ENCODE measurements around the gene ZFPL1. TPM values are rescaled to one million over a fixed set of nuclear protein-coding genes. Genes with fewer than 3 reads are reported as not detected.

ZFPL1 gene
- total RNA-seq: 10 to 100 TPM; 34.1 to 58.5 (median 41.9) TPM

- Histone ChIP-seq H3K36me3 (peaks cover 30% of the 10 kb centered on the region), H3K27ac (peak within 1 kb of the TSS; percentile 92), H3K4me3 (peak within 1 kb of the TSS; percentile 64), H3K4me1 (peaks cover 16% of the 10 kb centered on the region), H3K9me3 (no peaks in the 10 kb centered on the region), H3K27me3 (no peaks in the 10 kb centered on the region)
- TF ChIP-seq EP300 (IDR thresholded peaks at IDR 0.05): no peak
- TF ChIP-seq POLR2A (IDR thresholded peaks at IDR 0.05): peak in 1 of 2 donors; percentile 66
- TF ChIP-seq CTCF (IDR thresholded peaks at IDR 0.05): no peak
- TF ChIP-seq POLR2AphosphoS5 (IDR thresholded peaks at IDR 0.05): peak; percentile 83 to 99 (median 97)
- WGBS: under 1% methylated on average over 51 of the region's 79 CpGs
- peak; percentile 96 to 97 for DNase-seq (ENCODE audit: low spot score in 2 of 2)
These were observed at the start of gene ZFPL1, which contains the start of gene CDCA5 for GRCh38 chr11:65083834-65084597. TSS of gene ZFPL1 (plus strand) at chr11:65084222. CDS start at chr11:65084699, 477 bp downstream. TSS of gene CDCA5 (minus strand) at chr11:65084040. CDS start at chr11:65083978, 62 bp downstream.

- no peak overlapping the region for H3K27ac ChIP-seq
- no peaks in the 10 kb centered on the region for H3K27me3 ChIP-seq
- H3K4me3 ChIP-seq: no peak overlapping the region
- DNase-seq (ENCODE audit: low spot score in 2 of 2): no peak
- H3K36me3 ChIP-seq: peaks cover 77% of the 10 kb centered on the region
- 94% methylated on average over 2 of the region's 2 CpGs for WGBS
- TF ChIP-seq EP300 (IDR thresholded peaks at IDR 0.05): no peak
- TF ChIP-seq POLR2AphosphoS5 (IDR thresholded peaks at IDR 0.05): no peak
- TF ChIP-seq CTCF (IDR thresholded peaks at IDR 0.05): no peak
- TF ChIP-seq POLR2A (IDR thresholded peaks at IDR 0.05): no peak
- H3K9me3 ChIP-seq: no peaks in the 10 kb centered on the region
- H3K4me1 ChIP-seq: no peaks in the 10 kb centered on the region
These were observed 49.6 kb upstream of the ZFPL1 start for GRCh38 chr11:65034423-65034822.

DNA sequence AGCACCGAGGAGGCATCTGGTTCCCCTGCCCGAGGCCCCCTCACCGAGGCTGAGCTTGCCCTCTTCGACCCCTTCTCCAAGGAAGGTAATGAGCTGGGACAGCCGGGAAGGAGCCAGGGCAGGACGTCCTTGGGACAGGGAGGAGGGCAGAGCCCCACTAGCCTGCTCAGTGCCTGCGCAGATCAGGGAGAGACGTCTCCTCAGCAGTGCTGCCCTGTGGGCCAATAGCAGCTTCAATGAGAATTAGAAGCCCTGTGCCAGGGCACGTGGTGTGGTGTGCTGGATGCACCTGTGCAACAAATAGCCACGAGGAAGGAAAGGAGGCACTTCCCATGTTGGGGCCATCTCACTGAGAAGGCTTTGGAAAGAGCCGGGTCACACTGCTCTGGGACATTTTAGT is 48.4 kb upstream of the ZFPL1 start:
- TF ChIP-seq POLR2A (IDR thresholded peaks at IDR 0.05): no peak
- no peak for TF ChIP-seq CTCF (IDR thresholded peaks at IDR 0.05)
- TF ChIP-seq EP300 (IDR thresholded peaks at IDR 0.05): no peak
- TF ChIP-seq POLR2AphosphoS5 (IDR thresholded peaks at IDR 0.05): no peak
- no peak for DNase-seq (ENCODE audit: low spot score in 2 of 2)
- peaks cover 77% of the 10 kb centered on the region for H3K36me3 ChIP-seq
- H3K27me3 ChIP-seq: no peaks in the 10 kb centered on the region
- 79% methylated on average over 9 of the region's 11 CpGs for WGBS
- no peak overlapping the region for H3K4me3 ChIP-seq
- no peak overlapping the region for H3K27ac ChIP-seq
- no peaks in the 10 kb centered on the region for H3K9me3 ChIP-seq
- peaks cover 4% of the 10 kb centered on the region for H3K4me1 ChIP-seq

DNA sequence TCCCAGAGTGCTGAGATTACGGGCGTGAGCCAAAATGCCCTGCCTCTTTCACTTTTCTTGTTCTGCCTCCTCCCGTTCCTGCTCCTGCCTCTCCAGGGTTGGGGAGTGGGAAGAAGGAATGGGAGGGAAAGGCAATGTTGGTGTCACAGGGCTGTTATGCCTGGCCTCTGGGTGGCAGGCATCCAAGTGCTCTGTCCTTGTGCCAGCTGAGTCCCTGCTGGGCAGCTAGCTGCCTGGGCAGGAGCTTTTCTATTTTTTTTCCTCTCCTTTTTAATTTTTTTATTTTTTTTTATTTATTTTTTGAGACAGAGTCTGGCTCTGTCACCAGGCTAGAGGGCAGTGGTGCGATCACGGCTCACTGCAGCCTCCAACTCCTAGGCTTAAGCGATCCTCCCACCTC is 47.1 kb upstream of the ZFPL1 start:
- H3K4me1 ChIP-seq: peaks cover 10% of the 10 kb centered on the region
- TF ChIP-seq CTCF (IDR thresholded peaks at IDR 0.05): no peak
- no peak for TF ChIP-seq EP300 (IDR thresholded peaks at IDR 0.05)
- TF ChIP-seq POLR2A (IDR thresholded peaks at IDR 0.05): no peak
- no peak for TF ChIP-seq POLR2AphosphoS5 (IDR thresholded peaks at IDR 0.05)
- DNase-seq (ENCODE audit: low spot score in 2 of 2): no peak
- H3K4me3 ChIP-seq: no peak overlapping the region
- H3K27ac ChIP-seq: no peak overlapping the region
- H3K9me3 ChIP-seq: no peaks in the 10 kb centered on the region
- 75% methylated on average over 6 of the region's 6 CpGs for WGBS
- no peaks in the 10 kb centered on the region for H3K27me3 ChIP-seq
- H3K36me3 ChIP-seq: peaks cover 67% of the 10 kb centered on the region

DNA sequence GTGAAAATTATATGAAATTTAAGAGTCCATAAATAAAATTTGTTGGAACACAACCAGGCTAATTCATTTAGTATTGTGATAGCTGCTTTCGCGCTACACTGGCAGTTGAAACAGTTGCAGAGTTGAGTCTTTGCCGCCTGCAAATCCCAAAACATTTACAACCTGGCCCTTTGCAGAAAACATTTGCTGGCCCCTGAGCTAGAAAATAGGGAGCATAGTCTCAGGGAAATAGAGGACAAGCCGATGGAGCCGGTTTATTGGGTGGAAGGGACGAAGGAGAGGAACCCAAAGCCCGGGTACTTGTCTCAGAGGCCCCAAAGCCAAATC is 43.5 kb upstream of the ZFPL1 start:
- Histone ChIP-seq H3K36me3 (peaks cover 39% of the 10 kb centered on the region), H3K27me3 (no peaks in the 10 kb centered on the region), H3K9me3 (no peaks in the 10 kb centered on the region), H3K4me3 (peak overlapping the region; percentile 71), H3K4me1 (peaks cover 27% of the 10 kb centered on the region), H3K27ac (peak overlapping the region; percentile 90)
- DNase-seq (ENCODE audit: low spot score in 2 of 2): no peak
- TF ChIP-seq POLR2AphosphoS5 (IDR thresholded peaks at IDR 0.05) (no peak), CTCF (IDR thresholded peaks at IDR 0.05) (no peak), EP300 (IDR thresholded peaks at IDR 0.05) (no peak), POLR2A (IDR thresholded peaks at IDR 0.05) (no peak)
- 13% methylated on average over 7 of the region's 7 CpGs for WGBS
